Hippocampal formation (tissue), 2 donors: ENCODE data around the gene MYL2.

ENCODE experiments used
- DNase-seq, 2 donors: peaks; one replicate each; lab custom pipeline; 2025; lab: John Stamatoyannopoulos, UW

Gene MYL2

GRCh38 chr12:110930348-110931314 lies 10.3 kb upstream of the MYL2 start:
- DNase-seq: no peak

GRCh38 chr12:110929818-110930217 lies 9.4 kb upstream of the MYL2 start:
- no peak for DNase-seq

- DNase-seq: no peak
Observed at GRCh38 chr12:110928700-110929099, 8.3 kb upstream of the MYL2 start.

GRCh38 chr12:110927546-110927945 lies 7.2 kb upstream of the MYL2 start:
- DNase-seq: no peak

- DNase-seq: no peak
Observed at GRCh38 chr12:110923692-110924334, 3.4 kb upstream of the MYL2 start.

- DNase-seq: no peak
Observed at GRCh38 chr12:110923192-110923591, 2.8 kb upstream of the MYL2 start.

- DNase-seq: no peak
Observed at GRCh38 chr12:110922652-110923051, 2.3 kb upstream of the MYL2 start.

- no peak for DNase-seq
Observed at GRCh38 chr12:110921262-110921661, 883 bp upstream of the MYL2 start.

- DNase-seq: no peak
Observed at GRCh38 chr12:110919720-110920119, 659 bp downstream of the MYL2 start.

- no peak for DNase-seq
Observed at GRCh38 chr12:110917961-110918360, 2.4 kb downstream of the MYL2 start.

GRCh38 chr12:110917467-110917866 lies 2.9 kb downstream of the MYL2 start:
- DNase-seq: no peak

- DNase-seq: no peak
Observed at GRCh38 chr12:110916295-110916875, 4.0 kb downstream of the MYL2 start.

GRCh38 chr12:110913119-110914056 lies 7.0 kb downstream of the MYL2 start:
- DNase-seq: no peak

- DNase-seq: no peak
Observed at GRCh38 chr12:110912263-110912662, 8.1 kb downstream of the MYL2 start.

GRCh38 chr12:110908377-110909152 lies 11.8 kb downstream of the MYL2 start:
- DNase-seq: no peak

GRCh38 chr12:110907583-110907982 lies 12.8 kb downstream of the MYL2 start:
- DNase-seq: no peak

- no peak for DNase-seq
Observed at GRCh38 chr12:110906985-110907384, 13.4 kb downstream of the MYL2 start.

GRCh38 chr12:110906516-110906915 lies 13.9 kb downstream of the MYL2 start:
- DNase-seq: no peak

- DNase-seq: no peak
Observed at GRCh38 chr12:110906083-110906482, 14.3 kb downstream of the MYL2 start.

- DNase-seq: no peak
Observed at GRCh38 chr12:110903511-110903910, 16.9 kb downstream of the MYL2 start.

- no peak for DNase-seq
Observed at GRCh38 chr12:110901401-110901800, 19.0 kb downstream of the MYL2 start.
